Right renal cortex interstitium (tissue), 3 donors: ENCODE results near the gene USP32. TPM values are rescaled to one million over a fixed set of nuclear protein-coding genes. Genes with fewer than 3 reads are reported as not detected.
"Not testable (repeated sequence)": the region's sequence is repeated elsewhere in the genome, so short reads cannot be mapped to it uniquely, and the experiment has no call there.

ENCODE experiments used
- DNase-seq, 3 donors: peaks; one replicate each; pipeline ENCODE4 v3.0.0-alpha.2; 2013; ENCODE audit warnings: low read depth in 3 of 3, low spot score in 2 of 3
- polyA plus RNA-seq, 3 donors: library from polyadenylated mRNA; unstranded; fragments of 120-200 nt; gene quantifications; one replicate each; pipeline ENCODE4 v1.2.1, GENCODE V29; 2013; ENCODE audit not compliant: insufficient read length in 3 of 3

Gene USP32
- polyA plus RNA-seq, 3 donors, result 44.0 to 45.9 (median 45.6) TPM

DNA sequence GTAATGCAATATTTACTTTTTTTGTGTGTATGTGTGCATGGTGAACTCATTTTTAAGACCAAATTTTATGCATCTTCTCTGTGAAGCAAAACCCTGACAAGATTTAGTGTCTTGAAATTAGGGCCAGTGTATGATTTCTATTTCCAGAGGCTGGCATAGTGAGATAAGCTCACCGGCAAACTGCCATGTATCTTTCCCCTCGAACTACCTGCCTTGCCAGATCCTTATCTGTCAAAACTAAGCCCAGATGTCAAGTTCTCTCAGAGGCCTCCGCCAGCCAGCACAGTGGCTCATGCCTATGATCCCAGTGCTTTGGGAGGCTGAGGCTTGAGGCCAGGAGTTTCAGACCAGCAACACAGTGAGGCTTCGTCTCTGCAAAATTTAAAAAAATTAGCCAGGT is 10.0 kb downstream of the USP32 start:
- DNase-seq, result no peak

DNA sequence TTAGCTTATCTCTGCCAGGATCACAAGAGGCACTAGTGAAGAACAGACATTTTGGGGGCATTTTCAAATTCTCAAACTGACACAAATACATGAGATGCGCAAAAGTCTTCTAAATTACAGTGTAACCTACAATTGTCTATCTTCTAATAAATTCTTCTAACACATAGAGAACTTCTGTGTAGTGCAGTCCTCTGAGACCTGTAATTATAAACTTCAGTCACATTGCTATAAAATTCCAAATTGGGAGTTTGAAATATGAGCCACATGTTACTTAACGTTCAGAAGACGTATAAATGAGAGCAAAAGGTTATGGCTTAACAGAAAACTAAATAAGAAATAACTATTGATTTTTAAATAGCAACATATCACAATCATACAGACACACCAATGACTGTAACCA is 12.5 kb downstream of the USP32 start:
- not testable (repeated sequence) for DNase-seq

DNA sequence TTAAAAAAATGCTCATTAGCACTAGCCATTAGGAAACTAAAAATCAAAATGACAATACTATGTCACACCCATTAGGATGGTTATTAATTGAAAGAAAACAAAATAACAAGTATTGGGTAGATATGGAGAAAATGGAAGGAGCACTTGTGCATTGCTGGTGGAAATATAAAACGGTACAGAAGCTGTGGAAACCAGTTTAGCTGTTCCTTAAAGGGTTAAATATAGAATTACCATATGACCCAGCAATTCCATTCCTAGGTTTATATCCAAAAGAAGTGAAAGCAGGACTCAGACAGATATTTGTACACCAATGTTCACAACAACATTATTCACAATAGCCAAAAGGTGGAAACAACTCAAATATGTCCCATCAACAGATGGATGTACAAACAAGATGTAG is 13.7 kb downstream of the USP32 start:
- DNase-seq, result not testable (repeated sequence)

DNA sequence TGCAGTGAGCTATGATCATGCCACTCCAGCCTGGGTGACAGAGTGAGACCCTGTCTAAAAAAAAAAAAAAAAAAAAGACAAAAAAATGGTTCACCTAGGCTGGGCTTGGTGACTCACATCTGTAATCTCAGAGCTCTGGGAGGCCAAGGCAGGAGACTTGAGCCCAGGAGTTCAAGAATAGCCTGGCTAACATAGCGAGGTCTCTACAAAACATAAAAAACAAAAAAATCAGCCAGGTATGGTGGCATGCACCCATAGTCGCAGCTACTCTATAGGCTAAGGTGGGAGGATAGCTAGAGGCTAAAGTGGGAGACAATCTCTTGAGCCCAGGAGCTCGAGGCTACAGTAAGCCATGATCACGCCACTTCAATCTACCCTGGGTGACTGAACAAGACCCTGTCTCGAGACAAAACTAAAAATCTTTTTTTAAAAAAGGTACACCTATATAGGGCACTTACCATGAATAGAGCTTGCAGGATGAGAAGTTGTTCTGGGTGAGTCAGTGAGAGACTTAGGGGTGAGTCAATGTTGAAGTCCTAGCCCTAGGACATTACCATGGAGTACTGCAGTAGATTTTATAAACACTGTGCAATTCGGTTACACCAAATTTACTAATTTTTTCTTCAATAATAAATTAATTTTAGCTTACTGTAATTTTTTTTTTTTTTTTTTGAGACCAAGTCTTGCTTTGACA is 19.0 kb downstream of the USP32 start:
- no peak for DNase-seq

DNA sequence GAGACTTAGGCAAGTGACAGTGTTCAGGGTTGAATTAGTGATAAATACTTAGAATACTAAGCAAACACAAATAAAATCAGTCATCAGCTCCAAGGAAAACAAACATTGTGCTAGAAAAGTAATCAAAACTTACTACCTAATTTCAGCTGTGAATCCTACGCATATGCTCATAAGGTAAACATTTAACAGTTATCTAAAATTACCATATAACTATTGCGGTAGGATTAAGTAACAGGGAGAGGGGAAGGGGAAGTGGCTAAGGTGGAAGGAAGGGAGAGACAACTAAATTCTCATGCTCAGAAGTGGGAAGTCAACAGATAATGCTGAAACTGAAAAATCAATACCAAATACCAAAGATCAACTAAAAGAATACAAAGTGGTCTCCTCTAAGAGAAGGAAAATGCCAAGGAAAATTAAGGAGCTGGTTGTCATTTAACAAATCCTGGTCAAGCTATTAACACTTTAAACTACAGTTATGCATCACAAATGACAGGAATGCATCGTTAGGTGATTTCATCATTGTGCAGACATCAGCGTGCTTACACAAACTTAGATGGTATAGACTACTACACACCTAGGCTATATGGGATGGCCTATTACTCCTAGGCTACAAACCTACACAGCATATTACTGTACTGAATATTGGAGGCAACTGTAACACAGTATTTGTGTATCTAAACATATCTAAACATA is 20.0 kb downstream of the USP32 start:
- DNase-seq, result no peak

DNA sequence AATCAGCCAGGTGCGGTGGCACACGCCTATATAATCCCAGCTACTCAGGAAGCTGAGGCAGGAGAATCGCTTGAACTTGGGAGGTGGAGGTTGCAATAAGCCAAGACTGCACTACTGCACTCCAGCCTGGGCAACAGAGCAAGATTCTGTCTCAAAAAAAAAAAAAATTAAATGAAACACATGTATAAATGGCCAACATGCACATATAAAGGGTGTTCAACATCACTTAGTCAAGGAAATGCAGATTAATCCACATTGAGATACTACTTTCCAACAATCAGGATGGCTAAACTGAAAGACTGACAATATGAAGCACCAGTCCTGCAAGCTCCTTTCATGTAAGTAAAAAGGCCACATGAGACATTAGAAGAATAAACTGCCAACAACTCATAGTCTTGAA is 20.5 kb downstream of the USP32 start:
- no peak for DNase-seq

DNA sequence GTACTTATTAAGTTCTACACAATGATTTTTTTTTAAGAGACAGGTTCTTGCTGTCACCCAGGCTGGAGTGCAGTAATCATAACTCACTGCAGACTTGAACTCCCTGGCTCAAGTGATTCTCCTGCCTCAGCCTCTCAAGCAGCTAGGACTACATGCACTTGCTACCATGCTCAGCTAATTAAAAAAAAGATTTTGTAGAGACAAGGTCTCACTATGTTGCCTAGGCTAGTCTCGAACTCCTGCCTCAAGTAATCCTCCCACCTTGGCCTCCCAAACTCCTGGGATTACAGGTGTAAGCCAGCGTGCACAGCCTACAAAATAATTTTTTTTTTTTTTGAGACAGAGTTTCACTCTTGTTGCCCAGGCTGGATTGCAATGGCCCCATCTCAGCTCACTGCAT is 22.2 kb downstream of the USP32 start:
- DNase-seq, result no peak

DNA sequence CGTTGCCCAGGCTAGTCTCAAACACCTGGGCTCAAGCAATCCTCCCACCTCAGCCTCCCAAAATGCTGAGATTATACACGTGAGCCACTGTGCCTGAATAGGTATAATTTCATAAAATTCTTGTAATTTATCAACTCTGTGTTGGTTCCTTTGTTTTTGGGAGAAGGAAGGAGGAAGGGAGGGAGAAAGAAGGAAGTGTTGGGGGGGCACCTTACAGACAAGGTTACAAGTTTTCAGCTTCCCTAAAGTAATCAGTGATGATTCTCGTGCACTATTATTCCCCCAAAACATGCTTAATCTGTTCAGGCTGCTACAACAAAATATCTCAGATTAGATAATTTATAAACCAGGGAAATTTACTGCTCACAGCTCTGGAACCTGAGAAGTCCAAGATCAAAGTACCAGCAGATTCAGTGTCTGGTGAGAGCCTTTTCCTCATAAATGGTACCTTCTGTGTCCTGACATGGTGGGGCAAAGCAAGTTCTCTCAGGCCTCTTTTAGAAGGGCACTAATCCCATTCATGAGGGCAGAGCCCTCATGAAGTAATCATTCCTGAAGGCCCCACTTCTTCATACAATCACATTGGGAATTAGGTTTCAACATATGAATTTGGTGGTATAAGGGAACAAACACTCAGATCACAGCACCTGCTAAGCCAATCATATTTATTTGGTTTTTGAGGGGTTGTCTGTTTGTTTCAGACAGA is 28.1 kb downstream of the USP32 start:
- no peak for DNase-seq

DNA sequence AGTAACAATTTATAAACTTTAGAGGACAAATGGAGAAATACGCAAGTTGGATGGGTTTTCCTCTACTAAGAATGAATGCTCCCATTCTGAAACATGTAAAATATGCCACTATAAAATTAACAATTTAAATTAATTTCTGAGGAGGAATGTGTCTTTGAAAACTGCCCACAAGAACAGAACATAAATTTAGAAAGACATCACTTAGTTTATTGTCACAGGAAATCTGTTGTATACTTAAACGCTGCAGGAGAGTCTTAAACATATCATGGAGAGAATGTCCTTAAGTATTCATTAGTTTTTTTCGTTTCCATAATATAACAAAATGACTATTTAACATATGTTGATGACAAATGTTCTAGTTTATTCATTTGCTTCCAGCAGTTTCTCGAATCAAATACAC is 29.6 kb downstream of the USP32 start:
- no peak for DNase-seq

DNA sequence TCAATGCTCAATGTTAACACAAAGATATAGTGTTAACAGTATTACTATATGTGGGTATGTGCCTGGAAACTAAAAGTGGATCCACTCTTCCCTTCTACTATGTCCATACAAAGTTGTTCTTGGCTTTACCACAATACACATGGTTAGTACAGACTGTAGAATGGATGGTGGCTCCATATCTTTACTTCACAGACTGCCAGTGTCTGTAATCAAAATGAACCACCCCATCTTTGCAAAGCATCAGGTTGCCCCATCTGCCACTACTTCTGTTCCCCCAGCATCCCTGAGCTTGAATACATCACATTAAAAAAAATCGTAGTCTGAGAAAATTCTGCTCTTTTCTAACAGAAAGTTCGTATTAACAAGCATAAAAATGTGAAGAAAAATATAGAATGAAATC is 30.0 kb downstream of the USP32 start:
- DNase-seq, result no peak

DNA sequence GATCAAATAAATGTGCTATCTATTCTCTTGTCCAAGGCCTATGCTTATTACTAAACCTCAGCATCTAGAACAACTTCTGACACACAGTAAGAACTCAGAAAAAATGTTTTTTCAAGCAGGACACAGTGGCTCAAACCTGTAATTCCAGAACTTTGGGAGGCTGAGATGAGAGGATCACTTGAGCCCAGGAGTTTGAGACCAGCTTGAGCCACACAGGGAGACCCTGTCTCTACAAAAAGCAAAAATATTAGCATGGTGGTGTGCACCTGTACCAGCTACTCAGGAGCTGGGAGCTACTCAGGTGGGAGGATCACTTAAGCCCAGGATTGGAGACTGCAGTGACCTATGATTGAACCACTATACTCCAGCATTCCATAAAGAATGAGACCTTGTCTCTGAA is 32.5 kb downstream of the USP32 start:
- no peak for DNase-seq

DNA sequence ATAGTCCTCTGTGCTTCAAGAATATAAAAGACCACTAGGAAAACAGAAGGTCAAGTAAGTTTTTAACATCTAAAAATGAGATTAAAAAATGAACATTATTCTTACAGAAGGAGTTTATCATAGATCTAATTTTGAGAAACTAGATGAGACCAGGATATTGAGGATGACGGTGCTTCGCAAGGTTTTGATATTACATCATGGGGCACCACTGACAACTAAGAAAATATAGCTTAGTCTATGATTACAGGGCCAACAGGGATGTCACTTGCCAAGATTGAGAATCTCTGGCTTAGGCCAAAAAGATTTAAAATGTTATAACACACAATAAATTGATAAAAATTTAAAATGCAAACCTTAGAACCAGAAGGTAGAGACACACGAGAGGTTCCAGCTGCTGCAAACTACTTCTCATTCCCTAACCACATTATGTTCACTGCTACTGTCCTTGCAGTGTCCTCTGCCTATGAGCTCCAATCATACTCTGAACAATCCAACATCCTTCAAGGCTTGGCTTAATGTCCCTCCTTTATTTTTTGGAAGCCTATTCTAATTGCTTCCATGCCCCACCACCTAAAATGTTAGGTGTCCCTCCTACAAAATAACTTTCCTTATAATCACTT is 33.2 kb downstream of the USP32 start:
- no peak for DNase-seq

DNA sequence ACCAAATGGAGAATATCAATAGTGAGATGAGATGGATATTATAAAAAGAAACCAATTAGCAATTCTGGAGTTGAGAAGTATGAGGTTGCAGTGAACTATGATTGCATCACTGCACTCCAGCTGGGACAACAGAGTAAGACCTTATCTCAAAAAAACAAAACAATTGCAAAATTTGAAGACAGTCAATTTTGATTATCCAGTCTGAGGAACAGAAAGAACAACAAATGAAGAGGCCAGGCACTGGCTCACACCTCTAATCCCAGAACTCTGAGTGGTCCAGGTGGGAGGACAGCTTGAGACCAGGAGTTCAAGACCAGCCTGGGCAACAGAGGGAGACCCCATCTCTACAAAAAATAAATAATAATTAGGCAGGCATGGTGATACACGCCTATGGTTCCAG is 35.0 kb downstream of the USP32 start:
- DNase-seq, result no peak

DNA sequence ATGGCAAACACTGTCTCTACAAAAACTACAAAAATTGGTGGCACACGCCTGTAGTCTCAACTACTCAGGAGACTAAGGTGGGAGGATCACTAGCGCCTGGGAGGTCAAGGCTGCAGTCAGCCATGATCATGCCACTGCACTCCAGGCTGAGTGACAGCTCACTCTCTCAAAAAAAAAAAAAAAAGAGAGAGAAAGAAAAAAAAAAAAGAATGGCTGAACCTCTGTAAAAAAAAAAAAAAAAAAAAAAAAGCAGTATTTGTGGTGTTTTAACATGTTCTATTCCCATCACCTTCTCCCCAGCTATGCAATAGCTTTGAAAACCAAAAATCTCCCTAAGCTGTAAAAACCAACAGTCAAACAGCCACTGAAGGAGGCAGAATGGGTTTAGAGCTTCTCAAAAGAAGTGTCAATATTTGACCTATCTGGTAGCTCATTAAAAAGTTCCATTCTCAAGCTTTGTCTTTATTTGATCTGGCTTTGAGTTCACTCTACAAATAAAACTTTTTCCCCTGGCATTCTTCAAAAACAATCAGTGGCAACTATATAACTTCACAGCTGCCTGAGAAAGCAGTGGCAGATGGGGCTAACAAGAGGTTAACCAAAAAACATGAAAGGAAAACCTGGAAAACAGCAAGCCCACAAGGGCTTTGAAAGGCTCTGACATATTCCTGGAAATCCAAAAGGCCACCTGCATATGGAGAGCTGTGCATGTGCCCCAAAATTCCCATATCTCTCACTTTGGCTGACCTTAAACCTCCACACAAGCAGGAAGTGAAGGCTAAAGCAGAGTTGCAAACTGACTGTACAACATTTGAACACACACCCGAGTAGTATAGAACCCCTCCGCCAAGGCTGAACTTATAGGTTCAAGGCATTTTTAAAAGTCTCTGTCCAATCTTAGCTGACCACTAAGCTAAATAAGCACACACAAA is 36.0 kb downstream of the USP32 start:
- DNase-seq, result no peak

DNA sequence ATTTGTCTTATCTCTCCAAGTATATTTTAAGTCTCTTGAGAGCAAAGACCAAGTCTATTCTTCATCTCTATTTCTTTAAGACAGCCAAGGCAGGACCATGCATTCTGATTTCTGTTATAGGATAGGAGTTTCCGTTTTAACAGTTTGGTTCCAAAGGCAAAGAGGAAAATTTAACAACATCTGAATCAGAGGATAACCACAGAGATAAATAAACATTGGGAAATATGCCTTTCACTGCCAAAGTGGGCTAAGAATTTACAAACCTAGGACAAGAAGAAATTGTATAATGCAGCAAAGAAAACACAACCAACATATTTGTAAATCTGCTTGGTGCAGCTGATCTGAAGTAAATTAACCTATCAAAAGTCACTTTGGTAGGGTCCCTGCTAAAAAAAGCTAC is 37.7 kb downstream of the USP32 start:
- no peak for DNase-seq

DNA sequence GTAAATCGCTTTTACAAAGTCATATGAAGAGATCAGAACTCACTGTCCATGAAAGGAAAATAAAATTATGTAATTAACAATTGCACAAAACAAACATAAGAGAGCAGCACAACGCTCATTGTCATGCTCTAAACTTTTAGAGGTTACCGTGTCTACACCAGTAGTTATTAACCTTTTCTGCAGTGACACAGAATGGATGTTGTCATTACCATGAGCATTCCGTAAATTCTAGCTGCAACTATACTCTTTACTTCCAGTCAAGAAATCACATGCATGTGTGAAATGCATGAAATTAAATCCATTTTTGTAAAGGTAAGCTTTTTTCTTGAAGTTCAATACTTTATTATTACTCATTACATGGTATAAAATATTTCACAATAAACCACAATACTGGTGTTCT is 38.2 kb downstream of the USP32 start:
- no peak for DNase-seq

DNA sequence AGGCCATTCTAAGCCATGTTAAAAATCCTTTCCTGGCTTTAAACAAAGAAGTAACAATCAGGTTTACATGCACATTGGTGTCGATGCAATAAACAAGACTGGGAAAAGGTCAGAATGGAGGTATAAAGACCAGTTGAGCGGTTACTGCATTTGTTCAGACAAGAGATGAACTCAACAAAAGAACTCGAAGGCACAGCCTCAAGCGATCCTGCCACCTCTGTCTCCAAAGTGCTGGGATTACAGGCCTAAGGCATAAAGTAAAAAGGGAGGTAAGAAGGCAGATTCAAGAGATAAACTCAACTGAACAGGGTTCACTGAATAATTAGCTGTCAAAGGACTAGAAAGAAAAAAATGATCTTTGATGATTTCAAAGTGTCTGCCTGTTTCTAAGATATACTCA is 39.4 kb downstream of the USP32 start:
- DNase-seq, result no peak

DNA sequence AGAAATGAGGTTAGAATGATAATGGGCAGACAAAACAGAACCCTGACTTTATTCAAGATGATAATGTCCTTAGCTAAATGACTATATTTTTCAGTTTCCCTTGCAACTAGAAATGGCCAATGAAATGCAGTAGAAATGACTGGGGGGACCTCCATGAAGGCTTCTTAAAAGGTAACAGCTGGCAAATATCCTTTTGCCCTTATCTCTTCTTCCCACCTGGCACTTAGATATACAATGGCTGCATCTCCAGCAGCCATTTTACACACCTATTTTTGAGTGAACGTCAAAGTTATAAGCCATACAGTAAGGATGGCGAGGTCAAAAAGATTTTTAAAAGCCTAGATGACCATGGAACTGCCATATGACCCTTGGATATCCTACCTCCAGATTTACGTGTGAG is 39.9 kb downstream of the USP32 start:
- DNase-seq, result no peak

DNA sequence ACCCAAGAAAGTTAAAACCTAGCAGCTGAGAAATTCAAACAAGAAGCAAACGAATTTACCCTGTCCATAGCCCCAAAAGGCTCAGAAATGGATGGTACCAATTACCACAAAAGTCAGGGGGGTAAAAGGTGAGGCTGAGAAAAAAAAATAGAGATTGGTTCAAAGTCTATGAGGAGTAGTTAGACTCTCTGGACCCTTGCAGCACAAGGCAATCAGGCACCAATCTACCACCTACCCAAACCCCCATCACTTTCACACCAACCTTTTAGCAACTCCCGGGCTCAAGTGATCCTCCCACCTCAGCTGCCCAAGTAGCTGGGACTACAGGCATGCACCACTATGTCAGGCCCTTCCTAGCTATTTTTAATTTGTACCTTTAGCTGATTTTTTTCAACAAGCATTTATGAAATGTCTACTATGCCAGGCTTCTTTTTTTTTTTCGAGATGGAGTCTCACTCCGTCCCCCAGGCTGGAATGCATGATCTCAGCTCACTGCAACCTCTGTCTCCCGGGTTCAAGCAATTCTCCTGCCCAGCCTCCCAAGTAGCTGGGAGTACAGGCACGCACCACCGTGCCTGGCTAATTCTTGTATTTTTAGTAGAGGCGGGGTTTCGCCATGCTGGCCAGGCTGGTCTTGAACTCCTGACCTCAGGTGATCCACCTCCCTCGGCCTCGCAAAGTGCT is 40.8 kb downstream of the USP32 start:
- no peak for DNase-seq

DNA sequence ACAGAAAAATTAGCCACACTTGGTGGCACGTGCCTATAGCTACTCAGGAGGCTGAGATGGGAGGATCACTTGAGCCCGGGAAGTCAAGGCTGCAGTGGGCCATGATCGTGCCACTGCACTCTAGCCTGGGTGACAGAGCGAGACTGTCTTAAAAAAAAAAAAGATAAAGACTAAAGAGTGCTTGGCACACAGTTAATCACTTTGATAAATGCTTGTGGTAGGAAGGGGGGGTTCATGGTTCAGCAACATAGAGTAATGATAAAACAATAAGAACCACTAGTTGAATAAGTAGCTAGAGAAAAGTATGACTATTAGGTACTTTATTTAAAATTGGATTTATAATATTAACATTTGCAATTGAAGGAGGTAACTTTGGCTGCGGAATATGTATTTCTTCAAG is 43.3 kb downstream of the USP32 start:
- no peak for DNase-seq
